ENCODE measurements around the gene SETD3.

SETD3 gene

GRCh38 chr14:99357916-99358390 is 122.7 kb downstream of the SETD3 start:
- no peak overlapping the region for H2AFZ ChIP-seq (ENCODE audit: low read depth, low read length)
- no peak overlapping the region for H3K9ac ChIP-seq (ENCODE audit: low read length)
- H3K27ac ChIP-seq (ENCODE audit: low read length): no peak overlapping the region
- H3K79me2 ChIP-seq (ENCODE audit: low read length): no peaks in the 10 kb centered on the region
- H3K4me2 ChIP-seq (ENCODE audit: low read length): no peak overlapping the region
- H4K20me1 ChIP-seq (ENCODE audit: insufficient read depth, low read length): no peaks in the 10 kb centered on the region
- H3K27me3 ChIP-seq (ENCODE audit: low read depth, low read length): no peaks in the 10 kb centered on the region
- TF ChIP-seq CTCF (IDR thresholded peaks at IDR 0.05; ENCODE audit: low read depth, low read length): no peak
- H3K4me3 ChIP-seq (ENCODE audit: low read length): no peak overlapping the region
- no peaks in the 10 kb centered on the region for H3K9me3 ChIP-seq (ENCODE audit: insufficient read depth, low read length)
- no peaks in the 10 kb centered on the region for H3K4me1 ChIP-seq (ENCODE audit: low read length)
- H3K36me3 ChIP-seq (replicated peaks; ENCODE audit: low read depth, low read length): no peaks in the 10 kb centered on the region

- Histone ChIP-seq H4K20me1 (ENCODE audit: insufficient read depth, low read length) (no peaks in the 10 kb centered on the region), H3K9me3 (ENCODE audit: insufficient read depth, low read length) (no peaks in the 10 kb centered on the region), H3K27me3 (ENCODE audit: low read depth, low read length) (no peaks in the 10 kb centered on the region), H3K4me3 (ENCODE audit: low read length) (no peak overlapping the region), H3K9ac (ENCODE audit: low read length) (no peak overlapping the region), H3K27ac (ENCODE audit: low read length) (no peak overlapping the region), H3K4me1 (ENCODE audit: low read length) (no peaks in the 10 kb centered on the region), H3K4me2 (ENCODE audit: low read length) (no peak overlapping the region), H3K36me3 (replicated peaks; ENCODE audit: low read depth, low read length) (no peaks in the 10 kb centered on the region), H3K79me2 (ENCODE audit: low read length) (no peaks in the 10 kb centered on the region), H2AFZ (ENCODE audit: low read depth, low read length) (no peak overlapping the region)
- TF ChIP-seq EZH2phosphoT487 (IDR thresholded peaks at IDR 0.05; ENCODE audit: low read depth) (no peak), CTCF (IDR thresholded peaks at IDR 0.05; ENCODE audit: low read depth, low read length) (no peak)
Observed at GRCh38 chr14:99357151-99357915, 123.3 kb downstream of the SETD3 start.

GRCh38 chr14:99356031-99356608 is 124.5 kb downstream of the SETD3 start:
- Histone ChIP-seq H3K9ac (ENCODE audit: low read length) (no peak overlapping the region), H3K27ac (ENCODE audit: low read length) (no peak overlapping the region), H3K9me3 (ENCODE audit: insufficient read depth, low read length) (no peaks in the 10 kb centered on the region), H3K4me3 (ENCODE audit: low read length) (no peak overlapping the region), H3K36me3 (replicated peaks; ENCODE audit: low read depth, low read length) (no peaks in the 10 kb centered on the region), H3K4me2 (ENCODE audit: low read length) (no peak overlapping the region), H3K4me1 (ENCODE audit: low read length) (no peaks in the 10 kb centered on the region), H3K79me2 (ENCODE audit: low read length) (no peaks in the 10 kb centered on the region), H4K20me1 (ENCODE audit: insufficient read depth, low read length) (no peaks in the 10 kb centered on the region), H2AFZ (ENCODE audit: low read depth, low read length) (no peak overlapping the region), H3K27me3 (ENCODE audit: low read depth, low read length) (no peaks in the 10 kb centered on the region; the same call in 1 of the 2 replicates)
- TF ChIP-seq EZH2phosphoT487 (IDR thresholded peaks at IDR 0.05; ENCODE audit: low read depth) (no peak), CTCF (IDR thresholded peaks at IDR 0.05; ENCODE audit: low read depth, low read length) (no peak)

GRCh38 chr14:99354166-99354875 is 126.3 kb downstream of the SETD3 start:
- no peak overlapping the region for H3K27ac ChIP-seq (ENCODE audit: low read length)
- no peak overlapping the region for H2AFZ ChIP-seq (ENCODE audit: low read depth, low read length)

More at GRCh38 chr14:99354166-99354875, 126.3 kb downstream of the SETD3 start:
- Histone ChIP-seq H3K4me1 (ENCODE audit: low read length) (no peaks in the 10 kb centered on the region), H3K79me2 (ENCODE audit: low read length) (no peaks in the 10 kb centered on the region), H3K4me2 (ENCODE audit: low read length) (no peak overlapping the region), H3K9me3 (ENCODE audit: insufficient read depth, low read length) (no peaks in the 10 kb centered on the region), H3K4me3 (ENCODE audit: low read length) (no peak overlapping the region), H3K27me3 (ENCODE audit: low read depth, low read length) (no peaks in the 10 kb centered on the region; the same call in 1 of the 2 replicates), H4K20me1 (ENCODE audit: insufficient read depth, low read length) (no peaks in the 10 kb centered on the region), H3K9ac (ENCODE audit: low read length) (no peak overlapping the region), H3K36me3 (replicated peaks; ENCODE audit: low read depth, low read length) (no peaks in the 10 kb centered on the region)
- no peak for TF ChIP-seq CTCF (IDR thresholded peaks at IDR 0.05; ENCODE audit: low read depth, low read length)
- no peak for TF ChIP-seq EZH2phosphoT487 (IDR thresholded peaks at IDR 0.05; ENCODE audit: low read depth)

Data from OCI-LY3 (cell line).